MM.1S (cell line): ENCODE measurements around the gene RGS6.

Experiments used
- DNase-seq: peaks from one replicate; pipeline ENCODE4 v3.0.0-alpha.2; 2015
- H2AFZ ChIP-seq: fragments of 300-600 bp; sonication (generic); 2 replicates; pipeline ENCODE4 v1.6.0; 2016; ENCODE audit warnings: antibody characterized with exemption, low read length
- H3F3A ChIP-seq: fragments of 300-600 bp; sonication (generic); 2 replicates; pipeline ENCODE4 v1.6.1; 2016; ENCODE audit warnings: mild to moderate bottlenecking, antibody characterized with exemption, low read length, moderate library complexity, mixed read lengths; ENCODE audit not compliant: insufficient read depth
- H3K27ac ChIP-seq: fragments of 300-600 bp; sonication (generic); 2 replicates; pipeline ENCODE4 v1.5.1; 2016; ENCODE audit warnings: mild to moderate bottlenecking, low read length
- H3K27me3 ChIP-seq: fragments of 300-600 bp; sonication (generic); replicated peaks from 2 replicates; pipeline ENCODE4 v1.6.0; 2016; ENCODE audit warnings: low read length; ENCODE audit not compliant: insufficient read depth
- H3K36me3 ChIP-seq: fragments of 300-600 bp; sonication (generic); replicated peaks from 2 replicates; pipeline ENCODE4 v1.6.1; 2016; ENCODE audit warnings: mild to moderate bottlenecking, low read length, mixed read lengths; ENCODE audit not compliant: insufficient read depth
- H3K4me1 ChIP-seq: fragments of 300-600 bp; sonication (generic); 2 replicates; pipeline ENCODE4 v1.6.1; 2016; ENCODE audit warnings: low read length, mixed read lengths
- H3K4me2 ChIP-seq: fragments of 300-600 bp; sonication (generic); 2 replicates; pipeline ENCODE4 v1.6.0; 2016; ENCODE audit warnings: low read depth, low read length
- H3K4me3 ChIP-seq: fragments of 300-600 bp; sonication (generic); 2 replicates; pipeline ENCODE4 v1.5.1; 2016; ENCODE audit warnings: low read length, mixed read lengths
- H3K79me2 ChIP-seq: fragments of 300-600 bp; sonication (generic); 2 replicates; pipeline ENCODE4 v1.6.1; 2016; ENCODE audit warnings: mixed run types, low read length, mixed read lengths
- H3K9ac ChIP-seq: fragments of 300-600 bp; sonication (generic); 2 replicates; pipeline ENCODE4 v1.6.1; 2016; ENCODE audit warnings: low read length, mixed read lengths
- H3K9me2 ChIP-seq: fragments of 300-600 bp; sonication (generic); replicated peaks from 2 replicates; pipeline ENCODE4 v1.6.1; 2016; ENCODE audit warnings: mild to moderate bottlenecking, low read length, mixed read lengths; ENCODE audit not compliant: insufficient read depth
- H3K9me3 ChIP-seq: fragments of 300-600 bp; sonication (generic); replicated peaks from 2 replicates; pipeline ENCODE4 v1.6.1; 2016; ENCODE audit warnings: mild to moderate bottlenecking, low read length, mixed read lengths; ENCODE audit not compliant: insufficient read depth
- H4K20me1 ChIP-seq: fragments of 300-600 bp; sonication (generic); 2 replicates; pipeline ENCODE4 v1.6.1; 2016; ENCODE audit warnings: mild to moderate bottlenecking, low read length, moderate library complexity, mixed read lengths; ENCODE audit not compliant: insufficient read depth
- EZH2 ChIP-seq: fragments of 300-600 bp; sonication (generic); optimal IDR thresholded peaks from 2 replicates; pipeline ENCODE3; 2017; ENCODE audit warnings: low read depth, mild to moderate bottlenecking, antibody characterized with exemption, low read length, mixed read lengths
- EZH2phosphoT487 ChIP-seq: fragments of 300-600 bp; sonication (generic); IDR thresholded peaks from 2 replicates; pipeline ENCODE4 v1.6.1; 2018; ENCODE audit warnings: antibody characterized with exemption, low read length
- TF ChIP-seq, protein P1 (sequence below): fragments of 300-600 bp; sonication (generic); IDR thresholded peaks from 2 replicates; pipeline ENCODE4 v1.5.1; 2016; ENCODE audit warnings: antibody characterized with exemption, low read length, mixed read lengths

RGS6 gene

DNA sequence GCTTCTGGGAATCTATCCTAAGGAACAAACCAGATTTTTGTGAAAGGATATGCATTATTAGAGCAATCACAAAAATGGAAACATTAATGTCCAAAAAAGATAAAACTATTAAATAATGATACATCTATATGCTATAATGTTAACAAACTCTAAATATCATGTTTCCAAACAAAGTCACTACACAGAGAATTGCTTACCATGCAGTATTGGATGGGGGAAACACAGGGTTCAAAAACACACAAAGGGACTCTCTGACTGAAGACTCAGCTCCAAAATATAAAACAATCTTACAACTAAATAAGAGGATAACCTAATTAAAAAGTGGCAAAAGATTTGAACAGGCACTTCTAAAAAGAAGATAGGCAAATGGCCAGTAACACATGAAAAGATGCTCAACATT lies 657.4 kb downstream of the RGS6 start:
- Histone ChIP-seq H3K9ac (no peak overlapping the region), H3K4me3 (no peak overlapping the region), H3K4me1 (no peaks in the 10 kb centered on the region), H3K27me3 (no peaks in the 10 kb centered on the region), H4K20me1 (no peaks in the 10 kb centered on the region), H3K36me3 (no peaks in the 10 kb centered on the region), H3F3A (no peaks in the 10 kb centered on the region), H3K9me2 (no peaks in the 10 kb centered on the region), H3K9me3 (no peaks in the 10 kb centered on the region), H2AFZ (no peak overlapping the region), H3K27ac (no peak overlapping the region), H3K4me2 (no peak overlapping the region), H3K79me2 (no peaks in the 10 kb centered on the region)
- TF ChIP-seq EZH2phosphoT487: no peak
- TF ChIP-seq, protein P1, sequence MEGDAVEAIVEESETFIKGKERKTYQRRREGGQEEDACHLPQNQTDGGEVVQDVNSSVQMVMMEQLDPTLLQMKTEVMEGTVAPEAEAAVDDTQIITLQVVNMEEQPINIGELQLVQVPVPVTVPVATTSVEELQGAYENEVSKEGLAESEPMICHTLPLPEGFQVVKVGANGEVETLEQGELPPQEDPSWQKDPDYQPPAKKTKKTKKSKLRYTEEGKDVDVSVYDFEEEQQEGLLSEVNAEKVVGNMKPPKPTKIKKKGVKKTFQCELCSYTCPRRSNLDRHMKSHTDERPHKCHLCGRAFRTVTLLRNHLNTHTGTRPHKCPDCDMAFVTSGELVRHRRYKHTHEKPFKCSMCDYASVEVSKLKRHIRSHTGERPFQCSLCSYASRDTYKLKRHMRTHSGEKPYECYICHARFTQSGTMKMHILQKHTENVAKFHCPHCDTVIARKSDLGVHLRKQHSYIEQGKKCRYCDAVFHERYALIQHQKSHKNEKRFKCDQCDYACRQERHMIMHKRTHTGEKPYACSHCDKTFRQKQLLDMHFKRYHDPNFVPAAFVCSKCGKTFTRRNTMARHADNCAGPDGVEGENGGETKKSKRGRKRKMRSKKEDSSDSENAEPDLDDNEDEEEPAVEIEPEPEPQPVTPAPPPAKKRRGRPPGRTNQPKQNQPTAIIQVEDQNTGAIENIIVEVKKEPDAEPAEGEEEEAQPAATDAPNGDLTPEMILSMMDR: no peak
- no peak for TF ChIP-seq EZH2
- DNase-seq: no peak

DNA sequence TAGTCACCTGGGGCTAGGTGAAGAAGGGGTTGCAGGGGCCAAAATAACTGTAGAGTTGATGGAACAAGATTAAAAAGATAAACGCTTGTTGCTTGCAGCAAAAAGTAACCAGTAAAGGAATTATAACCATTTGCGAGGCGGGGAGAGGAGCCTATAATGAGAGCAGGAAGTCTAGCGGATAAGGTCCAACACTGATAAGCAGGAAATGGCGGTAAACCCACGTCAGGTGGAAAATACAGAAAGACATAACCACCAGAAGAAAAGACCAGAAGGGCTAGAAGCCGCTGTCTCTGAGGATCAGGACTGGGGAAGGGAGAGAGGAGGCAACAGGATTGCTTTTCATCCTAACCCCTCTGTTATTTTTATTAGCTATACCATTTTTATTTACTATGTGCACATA lies 658.3 kb downstream of the RGS6 start:
- H3K4me1 ChIP-seq: no peaks in the 10 kb centered on the region
- H3K27me3 ChIP-seq: no peaks in the 10 kb centered on the region
- H3K9ac ChIP-seq: no peak overlapping the region
- no peaks in the 10 kb centered on the region for H3K9me3 ChIP-seq
- H3F3A ChIP-seq: no peaks in the 10 kb centered on the region
- no peaks in the 10 kb centered on the region for H3K79me2 ChIP-seq
- H2AFZ ChIP-seq: no peak overlapping the region
- H3K9me2 ChIP-seq: no peaks in the 10 kb centered on the region
- TF ChIP-seq, protein P1: no peak
- TF ChIP-seq EZH2 (no peak), EZH2phosphoT487 (no peak)
- H3K36me3 ChIP-seq: no peaks in the 10 kb centered on the region
- no peak overlapping the region for H3K4me2 ChIP-seq
- no peaks in the 10 kb centered on the region for H4K20me1 ChIP-seq
- DNase-seq: no peak
- H3K27ac ChIP-seq: no peak overlapping the region
- H3K4me3 ChIP-seq: no peak overlapping the region

DNA sequence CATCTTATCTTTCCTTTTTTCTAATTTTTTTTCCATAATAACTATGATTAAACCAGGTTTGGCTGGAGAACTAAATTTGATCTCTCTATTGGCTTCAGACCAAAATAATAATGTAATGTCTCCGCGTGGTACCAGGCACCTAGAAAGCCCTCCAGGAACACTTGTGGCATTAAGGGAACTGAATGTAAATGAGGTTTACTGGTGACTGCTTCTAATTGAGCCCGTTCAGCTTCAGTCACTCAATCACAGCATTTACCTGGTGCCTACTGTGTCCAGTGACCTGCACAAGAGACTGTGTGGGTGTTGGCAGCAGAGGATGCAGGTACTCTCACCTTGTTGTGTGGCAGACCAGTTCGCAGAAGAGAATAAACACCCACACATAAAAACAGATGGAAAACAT lies 659.2 kb downstream of the RGS6 start:
- H3K9me2 ChIP-seq: no peaks in the 10 kb centered on the region
- no peaks in the 10 kb centered on the region for H3K9me3 ChIP-seq
- H3K4me3 ChIP-seq: no peak overlapping the region
- TF ChIP-seq, protein P1: no peak
- TF ChIP-seq EZH2 (no peak), EZH2phosphoT487 (no peak)
- H4K20me1 ChIP-seq: no peaks in the 10 kb centered on the region
- no peak overlapping the region for H3K9ac ChIP-seq
- H3K36me3 ChIP-seq: no peaks in the 10 kb centered on the region
- H3K27ac ChIP-seq: no peak overlapping the region
- H3F3A ChIP-seq: no peaks in the 10 kb centered on the region
- no peaks in the 10 kb centered on the region for H3K27me3 ChIP-seq
- DNase-seq: no peak
- H3K4me2 ChIP-seq: no peak overlapping the region
- no peaks in the 10 kb centered on the region for H3K4me1 ChIP-seq
- H3K79me2 ChIP-seq: no peaks in the 10 kb centered on the region
- H2AFZ ChIP-seq: no peak overlapping the region
